ENCODE data around the gene IGSF8. TPM values are rescaled to one million over a fixed set of nuclear protein-coding genes. Genes with fewer than 3 reads are reported as not detected.

IGSF8 gene, protein sequence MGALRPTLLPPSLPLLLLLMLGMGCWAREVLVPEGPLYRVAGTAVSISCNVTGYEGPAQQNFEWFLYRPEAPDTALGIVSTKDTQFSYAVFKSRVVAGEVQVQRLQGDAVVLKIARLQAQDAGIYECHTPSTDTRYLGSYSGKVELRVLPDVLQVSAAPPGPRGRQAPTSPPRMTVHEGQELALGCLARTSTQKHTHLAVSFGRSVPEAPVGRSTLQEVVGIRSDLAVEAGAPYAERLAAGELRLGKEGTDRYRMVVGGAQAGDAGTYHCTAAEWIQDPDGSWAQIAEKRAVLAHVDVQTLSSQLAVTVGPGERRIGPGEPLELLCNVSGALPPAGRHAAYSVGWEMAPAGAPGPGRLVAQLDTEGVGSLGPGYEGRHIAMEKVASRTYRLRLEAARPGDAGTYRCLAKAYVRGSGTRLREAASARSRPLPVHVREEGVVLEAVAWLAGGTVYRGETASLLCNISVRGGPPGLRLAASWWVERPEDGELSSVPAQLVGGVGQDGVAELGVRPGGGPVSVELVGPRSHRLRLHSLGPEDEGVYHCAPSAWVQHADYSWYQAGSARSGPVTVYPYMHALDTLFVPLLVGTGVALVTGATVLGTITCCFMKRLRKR
- 10 to 100 TPM; 38.0 to 39.0 TPM for total RNA-seq

GRCh38 chr1:160097911-160098851 is at the start of gene IGSF8:
TSS of gene IGSF8 (minus strand) at chr1:160098619. CDS start at chr1:160098472, 147 bp downstream.
- Mint-ChIP-seq H3K27me3 (no peaks in the 10 kb centered on the region), H3K27ac (peak within 1 kb of the TSS; percentile 89), H3K4me3 (peak within 1 kb of the TSS; percentile 90), H3K9me3 (no peaks in the 10 kb centered on the region), H3K36me3 (peaks cover 2% of the 10 kb centered on the region), H3K4me1 (peaks cover 68% of the 10 kb centered on the region)
- peak; percentile 92 for DNase-seq

DNA sequence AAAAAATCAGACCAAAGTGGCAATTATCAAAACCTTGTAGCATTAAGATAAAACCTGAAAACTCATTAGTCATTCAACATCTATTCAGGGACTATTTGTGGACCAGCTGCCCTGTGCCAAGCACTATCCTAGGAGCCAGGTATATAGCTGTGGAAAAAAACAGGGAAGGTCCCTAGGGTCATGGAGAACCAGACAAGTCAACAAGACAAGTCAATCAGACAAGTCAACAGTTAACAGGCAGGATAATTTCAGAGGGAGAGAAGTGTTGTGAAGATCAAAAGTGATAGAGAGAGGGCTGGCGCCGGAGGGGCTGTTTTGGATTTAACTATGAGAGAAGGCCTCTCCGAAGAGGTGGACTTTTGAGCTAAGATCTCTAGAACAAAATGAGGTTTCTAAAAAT is 49.7 kb upstream of the IGSF8 start:
- H3K4me3 Mint-ChIP-seq = no peak overlapping the region
- no peaks in the 10 kb centered on the region for H3K9me3 Mint-ChIP-seq
- no peak overlapping the region for H3K27ac Mint-ChIP-seq
- H3K27me3 Mint-ChIP-seq = no peaks in the 10 kb centered on the region
- no peaks in the 10 kb centered on the region for H3K4me1 Mint-ChIP-seq
- no peak for DNase-seq
- H3K36me3 Mint-ChIP-seq = no peaks in the 10 kb centered on the region

DNA sequence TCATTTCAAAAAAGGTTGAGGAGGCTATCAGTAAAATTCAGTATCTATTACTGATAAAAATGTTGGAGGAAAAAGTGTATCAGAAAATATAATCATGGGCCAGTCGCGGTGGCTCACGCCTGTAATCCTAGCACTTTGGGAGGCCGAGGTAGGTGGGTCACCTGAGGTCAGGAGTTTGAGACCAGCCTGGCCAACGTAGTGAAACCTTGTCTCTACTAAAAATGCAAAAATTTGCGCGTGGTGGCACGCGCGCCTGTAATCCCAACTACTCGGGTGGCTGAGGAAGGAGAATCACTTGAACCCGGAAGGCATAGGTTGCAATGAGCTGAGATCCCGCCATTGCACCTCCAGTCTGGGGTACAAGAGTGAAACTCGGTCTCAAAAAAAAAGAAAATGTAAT is 47.7 kb upstream of the IGSF8 start:
- H3K36me3 Mint-ChIP-seq = no peaks in the 10 kb centered on the region
- H3K9me3 Mint-ChIP-seq = no peaks in the 10 kb centered on the region
- no peak for DNase-seq
- H3K27me3 Mint-ChIP-seq = peaks cover 12% of the 10 kb centered on the region
- H3K4me1 Mint-ChIP-seq = no peaks in the 10 kb centered on the region
- H3K4me3 Mint-ChIP-seq = no peak overlapping the region
- H3K27ac Mint-ChIP-seq = no peak overlapping the region

GRCh38 chr1:160144921-160145320 is 46.5 kb upstream of the IGSF8 start:
- no peaks in the 10 kb centered on the region for H3K4me1 Mint-ChIP-seq

GRCh38 chr1:160143695-160144094 is 45.3 kb upstream of the IGSF8 start:
- Mint-ChIP-seq H3K4me1 (no peaks in the 10 kb centered on the region), H3K27me3 (peaks cover 12% of the 10 kb centered on the region), H3K4me3 (no peak overlapping the region), H3K9me3 (no peaks in the 10 kb centered on the region), H3K36me3 (no peaks in the 10 kb centered on the region), H3K27ac (no peak overlapping the region)
- DNase-seq = no peak

More at GRCh38 chr1:160144921-160145320, 46.5 kb upstream of the IGSF8 start:
- peaks cover 12% of the 10 kb centered on the region for H3K27me3 Mint-ChIP-seq
- H3K4me3 Mint-ChIP-seq = no peak overlapping the region
- H3K27ac Mint-ChIP-seq = no peak overlapping the region
- no peaks in the 10 kb centered on the region for H3K9me3 Mint-ChIP-seq
- no peak for DNase-seq
- H3K36me3 Mint-ChIP-seq = no peaks in the 10 kb centered on the region

DNA sequence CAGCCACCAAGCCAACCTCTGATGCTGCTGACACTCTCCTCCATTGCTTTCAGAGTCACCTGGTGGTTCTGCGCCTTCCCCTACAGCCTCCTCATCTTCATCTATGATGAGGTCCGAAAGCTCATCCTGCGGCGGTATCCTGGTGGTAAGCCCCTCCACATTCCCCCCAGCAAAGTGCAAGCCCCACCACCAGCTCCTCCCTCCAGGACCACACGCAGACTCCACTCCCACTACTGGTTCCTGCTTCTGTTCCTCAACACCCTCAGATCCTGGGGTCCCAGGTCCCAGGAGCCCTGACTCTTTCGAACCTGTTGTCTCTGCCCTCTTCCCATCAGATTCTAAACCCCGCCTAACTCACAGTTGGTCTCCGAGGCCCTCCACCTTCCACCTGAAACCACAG is 41.4 kb upstream of the IGSF8 start:
- no peaks in the 10 kb centered on the region for H3K9me3 Mint-ChIP-seq
- no peaks in the 10 kb centered on the region for H3K4me1 Mint-ChIP-seq
- peaks cover 12% of the 10 kb centered on the region for H3K27me3 Mint-ChIP-seq
- DNase-seq = no peak
- no peaks in the 10 kb centered on the region for H3K36me3 Mint-ChIP-seq
- no peak overlapping the region for H3K27ac Mint-ChIP-seq
- no peak overlapping the region for H3K4me3 Mint-ChIP-seq

GRCh38 chr1:160137216-160137862 is 38.9 kb upstream of the IGSF8 start:
- DNase-seq = no peak
- Mint-ChIP-seq H3K27ac (no peak overlapping the region), H3K36me3 (no peaks in the 10 kb centered on the region), H3K4me3 (no peak overlapping the region), H3K27me3 (peaks cover 5% of the 10 kb centered on the region), H3K4me1 (no peaks in the 10 kb centered on the region), H3K9me3 (no peaks in the 10 kb centered on the region)

DNA sequence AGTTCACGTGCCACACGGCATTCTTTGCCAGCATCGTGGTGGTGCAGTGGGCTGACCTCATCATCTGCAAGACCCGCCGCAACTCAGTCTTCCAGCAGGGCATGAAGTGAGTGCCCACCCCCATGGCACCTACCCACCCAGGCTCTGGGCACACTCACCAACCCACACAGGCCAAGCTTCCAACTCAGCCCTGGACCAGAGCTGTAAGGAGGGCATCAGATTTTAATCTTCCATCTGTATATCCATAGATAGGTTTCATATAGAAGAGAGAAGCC is 38.4 kb upstream of the IGSF8 start:
- H3K4me1 Mint-ChIP-seq = no peaks in the 10 kb centered on the region
- DNase-seq = no peak
- no peaks in the 10 kb centered on the region for H3K36me3 Mint-ChIP-seq
- no peaks in the 10 kb centered on the region for H3K9me3 Mint-ChIP-seq
- no peak overlapping the region for H3K27ac Mint-ChIP-seq
- peaks cover under 1% of the 10 kb centered on the region for H3K27me3 Mint-ChIP-seq
- H3K4me3 Mint-ChIP-seq = no peak overlapping the region

GRCh38 chr1:160136121-160136925 is 37.9 kb upstream of the IGSF8 start:
- Mint-ChIP-seq H3K9me3 (no peaks in the 10 kb centered on the region), H3K27me3 (no peaks in the 10 kb centered on the region), H3K36me3 (no peaks in the 10 kb centered on the region), H3K27ac (no peak overlapping the region), H3K4me3 (no peak overlapping the region), H3K4me1 (no peaks in the 10 kb centered on the region)
- no peak for DNase-seq

DNA sequence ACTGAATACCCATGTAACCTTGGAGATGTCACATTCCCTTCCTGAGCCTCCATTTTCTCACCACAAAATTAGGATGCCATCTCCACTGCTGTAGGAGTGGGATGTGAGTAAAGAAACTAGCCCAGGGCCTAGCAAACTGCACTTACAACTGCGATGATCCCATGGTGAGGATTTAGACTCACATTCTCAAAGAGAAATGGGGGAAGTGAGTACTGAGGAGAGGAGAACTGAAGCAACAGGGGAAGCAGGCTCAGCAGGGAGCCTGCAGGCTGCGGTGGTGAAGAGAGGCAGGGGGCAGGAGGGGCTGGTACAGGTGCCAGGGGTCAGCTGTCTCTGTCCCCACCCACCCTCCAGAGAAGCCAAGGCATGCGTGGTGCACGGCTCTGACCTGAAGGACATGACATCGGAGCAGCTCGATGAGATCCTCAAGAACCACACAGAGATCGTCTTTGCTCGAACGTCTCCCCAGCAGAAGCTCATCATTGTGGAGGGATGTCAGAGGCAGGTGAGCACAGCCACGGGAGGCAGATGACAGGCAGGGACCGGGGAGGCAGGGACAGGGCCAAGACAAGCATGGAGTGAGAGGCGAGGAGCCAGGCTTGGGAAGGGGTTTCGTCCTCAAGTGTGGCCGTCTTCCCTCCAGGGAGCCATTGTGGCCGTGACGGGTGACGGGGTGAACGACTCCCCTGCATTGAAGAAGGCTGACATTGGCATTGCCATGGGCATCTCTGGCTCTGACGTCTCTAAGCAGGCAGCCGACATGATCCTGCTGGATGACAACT is 36.6 kb upstream of the IGSF8 start:
- no peaks in the 10 kb centered on the region for H3K4me1 Mint-ChIP-seq
- no peaks in the 10 kb centered on the region for H3K27me3 Mint-ChIP-seq
- DNase-seq = no peak
- no peaks in the 10 kb centered on the region for H3K9me3 Mint-ChIP-seq
- no peaks in the 10 kb centered on the region for H3K36me3 Mint-ChIP-seq
- H3K27ac Mint-ChIP-seq = no peak overlapping the region
- no peak overlapping the region for H3K4me3 Mint-ChIP-seq

GRCh38 chr1:160133990-160134770 is 35.8 kb upstream of the IGSF8 start:
- H3K4me3 Mint-ChIP-seq = no peak overlapping the region
- no peaks in the 10 kb centered on the region for H3K27me3 Mint-ChIP-seq
- DNase-seq = no peak
- H3K27ac Mint-ChIP-seq = no peak overlapping the region
- H3K4me1 Mint-ChIP-seq = no peaks in the 10 kb centered on the region
- H3K36me3 Mint-ChIP-seq = no peaks in the 10 kb centered on the region
- H3K9me3 Mint-ChIP-seq = no peaks in the 10 kb centered on the region

DNA sequence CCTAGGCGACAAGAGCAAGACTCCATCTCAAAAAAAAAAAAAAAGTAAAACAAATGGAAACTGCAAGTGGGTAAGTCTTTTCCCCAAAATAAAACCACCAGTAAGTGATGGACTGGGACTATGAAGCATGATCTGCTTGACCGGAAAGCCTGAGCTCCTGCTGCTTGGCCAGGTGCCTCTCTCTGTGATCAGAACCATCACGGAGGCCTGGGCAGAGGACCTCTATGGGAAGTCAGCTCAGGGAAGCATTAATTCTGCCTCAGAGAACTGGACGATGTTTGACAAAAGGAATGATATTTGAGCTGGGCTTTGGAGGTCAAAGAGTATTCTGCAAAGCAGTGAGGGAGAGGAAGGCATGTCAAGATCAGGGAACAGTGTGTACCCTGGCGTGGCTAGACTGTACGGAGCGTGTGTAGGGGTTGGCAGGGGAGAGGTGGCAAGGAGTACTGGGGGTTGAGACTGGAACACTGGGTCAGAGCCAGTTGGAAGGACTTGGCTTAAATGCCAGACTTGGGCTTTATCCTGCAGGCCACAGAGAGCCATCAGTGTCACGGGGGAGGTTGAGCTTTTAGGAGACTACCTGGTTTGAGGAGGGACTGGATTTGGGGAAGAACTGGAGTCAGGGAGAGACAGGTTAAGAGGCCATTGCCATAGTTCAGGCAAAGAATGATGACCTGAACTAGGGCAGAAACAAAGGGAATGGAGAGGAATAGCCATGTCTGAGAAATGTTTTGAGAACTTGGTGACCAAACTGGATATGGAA is 33.6 kb upstream of the IGSF8 start:
- no peak overlapping the region for H3K27ac Mint-ChIP-seq
- no peaks in the 10 kb centered on the region for H3K9me3 Mint-ChIP-seq
- no peaks in the 10 kb centered on the region for H3K36me3 Mint-ChIP-seq
- no peaks in the 10 kb centered on the region for H3K27me3 Mint-ChIP-seq
- H3K4me3 Mint-ChIP-seq = no peak overlapping the region
- DNase-seq = no peak
- no peaks in the 10 kb centered on the region for H3K4me1 Mint-ChIP-seq

All from activated naive CD8-positive, alpha-beta T cell treated with anti-CD3 and anti-CD28 coated beads for 36 hours (primary cell).